K562 (cell line): ENCODE data around the gene MRPS15. TPM values are rescaled to one million over a fixed set of nuclear protein-coding genes. Genes with fewer than 3 reads are reported as not detected.

ENCODE experiments used
- CCNT2 ChIP-seq: IDR thresholded peaks from 2 replicates; pipeline ENCODE4 v1.6.1; 2011; ENCODE audit warnings: borderline replicate concordance, low read depth, mild to moderate bottlenecking, moderate library complexity, mixed read lengths, low read length; ENCODE audit not compliant: insufficient read length; ENCODE audit errors: extremely low read depth
- EHMT2 ChIP-seq: fragments of 450-650 bp; IDR thresholded peaks from 2 replicates; pipeline ENCODE4 v1.6.1; 2018; ENCODE audit warnings: antibody characterized with exemption
- HNRNPLL ChIP-seq: fragments of 200-400 bp; formaldehyde crosslinking; IDR thresholded peaks from 2 replicates; pipeline ENCODE4 v1.6.1; 2017; ENCODE audit warnings: low read length, low read depth, mild to moderate bottlenecking; ENCODE audit not compliant: poor library complexity, severe bottlenecking
- MCM7 ChIP-seq, 2 experiments: fragments of 450-650 bp; IDR thresholded peaks; 2 replicates each; pipeline ENCODE4 v1.6.1; 2016 to 2018
- SIX5 ChIP-seq, 2 experiments: IDR thresholded peaks; 2 replicates each; pipeline ENCODE4 v1.6.1; 2011; ENCODE audit warnings: low read length in 2 of 2, borderline replicate concordance in 1 of 2, low read depth in 1 of 2, mild to moderate bottlenecking in 1 of 2, moderate library complexity in 1 of 2; ENCODE audit not compliant: insufficient read depth in 1 of 2
- ZNF217 ChIP-seq: sonication (generic); formaldehyde crosslinking; IDR thresholded peaks from 2 replicates; pipeline ENCODE4 v1.8.0; 2022; ENCODE audit warnings: mild to moderate bottlenecking, missing genetic modification reagents
- ZNF764 ChIP-seq: fragments of 250-450 bp; sonication (Bioruptor Pico); IDR thresholded peaks from 2 replicates; pipeline ENCODE4 v1.4.0; 2020; ENCODE audit warnings: low read depth, mild to moderate bottlenecking, moderate library complexity
- polyA plus RNA-seq, 8 experiments: library from polyadenylated mRNA; depleted of rRNA in 4 of 8; stranded (reverse) in 5 of 8; unstranded in 3 of 8; fragments of >200 nt; fragmentation: Nextera tagmentation in 2 of 8; fragmentation: Illumina TruSeq in 1 of 8; extraction: Ambion mirVana in 2 of 8; extraction: Trizol in 1 of 8; gene quantifications; 2 replicates each; pipeline versions ENCODE4 v1.2.1 to v1.2.3, GENCODE V29; 2011 to 2014; ENCODE audit warnings: inconsistent platforms in 1 of 8, missing spikeins in 1 of 8
- total RNA-seq, 7 experiments: library from RNA; depleted of rRNA in 6 of 7; stranded (reverse); fragments of >200 nt in 6 of 7; fragmentation: Illumina TruSeq in 2 of 7; extraction: Trizol in 2 of 7; gene quantifications; 2 replicates each; pipeline versions ENCODE4 v1.2.1 to v1.2.3, GENCODE V29; 2011 to 2021; ENCODE audit warnings: low replicate concordance in 1 of 7
- TF ChIP-seq, protein P1 (sequence below): fragments of 250-450 bp; sonication (Bioruptor Pico); IDR thresholded peaks from 2 replicates; pipeline ENCODE4 v1.9.0; 2021; ENCODE audit warnings: mild to moderate bottlenecking, inconsistent platforms
- TF ChIP-seq, protein P2 (sequence below): sonication (generic); formaldehyde crosslinking; IDR thresholded peaks from 2 replicates; pipeline ENCODE4 v1.8.0; 2023; ENCODE audit warnings: mild to moderate bottlenecking, missing genetic modification reagents
- TF ChIP-seq, protein P3 (sequence below): fragments of 250-450 bp; sonication (Bioruptor Pico); IDR thresholded peaks from 2 replicates; pipeline ENCODE4 v1.4.0; 2020
- TF ChIP-seq, protein P4 (sequence below): sonication (generic); formaldehyde crosslinking; IDR thresholded peaks from 2 replicates; pipeline ENCODE4 v1.8.0; 2022; ENCODE audit warnings: mild to moderate bottlenecking, missing genetic modification reagents
- TF ChIP-seq, protein P5 (sequence below): fragments of 250-450 bp; sonication (Bioruptor Pico); IDR thresholded peaks from 2 replicates; pipeline ENCODE4 v1.5.0; 2021
- TF ChIP-seq, protein P6 (sequence below): IDR thresholded peaks from 2 replicates; pipeline ENCODE4 v1.6.1; 2014; ENCODE audit warnings: antibody characterized with exemption

The MRPS15 gene
- total and polyA plus RNA-seq, 9 of the 15 experiments (the other 6 are each of a cell fraction or from before 2014, with no cell fraction given): 62.9 to 286 (median 149) TPM

DNA sequence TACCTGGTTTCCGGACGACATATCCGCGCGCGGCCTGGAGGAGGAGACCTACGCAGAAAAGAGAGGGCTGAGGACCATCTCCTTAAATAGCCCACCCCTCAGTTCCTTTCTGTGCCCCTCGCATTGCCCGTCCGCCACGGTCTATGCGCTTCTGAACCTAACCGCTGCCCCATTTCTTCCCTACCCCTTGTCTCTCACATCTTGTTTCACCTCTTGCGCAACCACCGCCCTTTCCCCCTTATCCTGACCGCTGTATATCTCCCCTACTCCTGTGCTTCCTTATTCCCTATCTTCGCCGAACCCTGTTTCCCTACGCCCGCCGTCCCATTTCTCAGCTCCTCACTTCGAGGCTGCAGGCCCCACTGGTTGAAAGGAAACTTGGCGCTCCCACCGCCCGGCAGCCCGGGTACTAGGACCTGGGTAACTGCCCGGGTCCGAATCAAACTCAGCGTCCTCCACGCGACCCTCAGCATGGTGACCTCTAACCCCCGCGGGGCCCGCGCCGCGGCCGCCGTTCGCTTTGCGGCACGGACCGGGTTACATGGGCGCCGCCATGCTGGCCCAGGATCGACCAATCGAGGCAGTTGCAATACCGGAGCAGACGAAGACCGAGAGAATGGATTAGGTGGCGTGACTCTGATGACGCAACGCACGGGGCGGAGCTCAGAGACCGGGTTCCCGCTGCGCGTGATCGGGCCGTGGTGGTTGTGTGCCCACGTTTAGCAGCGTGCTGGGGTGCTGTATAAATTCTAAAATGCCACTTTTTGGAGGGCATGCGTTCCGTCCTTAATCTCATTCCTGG is at the start of gene MRPS15 (continued):
- TF ChIP-seq, protein P1, sequence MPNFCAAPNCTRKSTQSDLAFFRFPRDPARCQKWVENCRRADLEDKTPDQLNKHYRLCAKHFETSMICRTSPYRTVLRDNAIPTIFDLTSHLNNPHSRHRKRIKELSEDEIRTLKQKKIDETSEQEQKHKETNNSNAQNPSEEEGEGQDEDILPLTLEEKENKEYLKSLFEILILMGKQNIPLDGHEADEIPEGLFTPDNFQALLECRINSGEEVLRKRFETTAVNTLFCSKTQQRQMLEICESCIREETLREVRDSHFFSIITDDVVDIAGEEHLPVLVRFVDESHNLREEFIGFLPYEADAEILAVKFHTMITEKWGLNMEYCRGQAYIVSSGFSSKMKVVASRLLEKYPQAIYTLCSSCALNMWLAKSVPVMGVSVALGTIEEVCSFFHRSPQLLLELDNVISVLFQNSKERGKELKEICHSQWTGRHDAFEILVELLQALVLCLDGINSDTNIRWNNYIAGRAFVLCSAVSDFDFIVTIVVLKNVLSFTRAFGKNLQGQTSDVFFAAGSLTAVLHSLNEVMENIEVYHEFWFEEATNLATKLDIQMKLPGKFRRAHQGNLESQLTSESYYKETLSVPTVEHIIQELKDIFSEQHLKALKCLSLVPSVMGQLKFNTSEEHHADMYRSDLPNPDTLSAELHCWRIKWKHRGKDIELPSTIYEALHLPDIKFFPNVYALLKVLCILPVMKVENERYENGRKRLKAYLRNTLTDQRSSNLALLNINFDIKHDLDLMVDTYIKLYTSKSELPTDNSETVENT (CRISPR knock-in tag): no peak; the same call in 1 of the 2 replicates
- TF ChIP-seq, protein P2, sequence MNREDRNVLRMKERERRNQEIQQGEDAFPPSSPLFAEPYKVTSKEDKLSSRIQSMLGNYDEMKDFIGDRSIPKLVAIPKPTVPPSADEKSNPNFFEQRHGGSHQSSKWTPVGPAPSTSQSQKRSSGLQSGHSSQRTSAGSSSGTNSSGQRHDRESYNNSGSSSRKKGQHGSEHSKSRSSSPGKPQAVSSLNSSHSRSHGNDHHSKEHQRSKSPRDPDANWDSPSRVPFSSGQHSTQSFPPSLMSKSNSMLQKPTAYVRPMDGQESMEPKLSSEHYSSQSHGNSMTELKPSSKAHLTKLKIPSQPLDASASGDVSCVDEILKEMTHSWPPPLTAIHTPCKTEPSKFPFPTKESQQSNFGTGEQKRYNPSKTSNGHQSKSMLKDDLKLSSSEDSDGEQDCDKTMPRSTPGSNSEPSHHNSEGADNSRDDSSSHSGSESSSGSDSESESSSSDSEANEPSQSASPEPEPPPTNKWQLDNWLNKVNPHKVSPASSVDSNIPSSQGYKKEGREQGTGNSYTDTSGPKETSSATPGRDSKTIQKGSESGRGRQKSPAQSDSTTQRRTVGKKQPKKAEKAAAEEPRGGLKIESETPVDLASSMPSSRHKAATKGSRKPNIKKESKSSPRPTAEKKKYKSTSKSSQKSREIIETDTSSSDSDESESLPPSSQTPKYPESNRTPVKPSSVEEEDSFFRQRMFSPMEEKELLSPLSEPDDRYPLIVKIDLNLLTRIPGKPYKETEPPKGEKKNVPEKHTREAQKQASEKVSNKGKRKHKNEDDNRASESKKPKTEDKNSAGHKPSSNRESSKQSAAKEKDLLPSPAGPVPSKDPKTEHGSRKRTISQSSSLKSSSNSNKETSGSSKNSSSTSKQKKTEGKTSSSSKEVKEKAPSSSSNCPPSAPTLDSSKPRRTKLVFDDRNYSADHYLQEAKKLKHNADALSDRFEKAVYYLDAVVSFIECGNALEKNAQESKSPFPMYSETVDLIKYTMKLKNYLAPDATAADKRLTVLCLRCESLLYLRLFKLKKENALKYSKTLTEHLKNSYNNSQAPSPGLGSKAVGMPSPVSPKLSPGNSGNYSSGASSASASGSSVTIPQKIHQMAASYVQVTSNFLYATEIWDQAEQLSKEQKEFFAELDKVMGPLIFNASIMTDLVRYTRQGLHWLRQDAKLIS: peak; percentile 93
- TF ChIP-seq, protein P3, sequence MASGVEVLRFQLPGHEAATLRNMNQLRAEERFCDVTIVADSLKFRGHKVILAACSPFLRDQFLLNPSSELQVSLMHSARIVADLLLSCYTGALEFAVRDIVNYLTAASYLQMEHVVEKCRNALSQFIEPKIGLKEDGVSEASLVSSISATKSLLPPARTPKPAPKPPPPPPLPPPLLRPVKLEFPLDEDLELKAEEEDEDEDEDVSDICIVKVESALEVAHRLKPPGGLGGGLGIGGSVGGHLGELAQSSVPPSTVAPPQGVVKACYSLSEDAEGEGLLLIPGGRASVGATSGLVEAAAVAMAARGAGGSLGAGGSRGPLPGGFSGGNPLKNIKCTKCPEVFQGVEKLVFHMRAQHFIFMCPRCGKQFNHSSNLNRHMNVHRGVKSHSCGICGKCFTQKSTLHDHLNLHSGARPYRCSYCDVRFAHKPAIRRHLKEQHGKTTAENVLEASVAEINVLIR (CRISPR knock-in tag): peak; percentile 88
- TF ChIP-seq, protein P4, sequence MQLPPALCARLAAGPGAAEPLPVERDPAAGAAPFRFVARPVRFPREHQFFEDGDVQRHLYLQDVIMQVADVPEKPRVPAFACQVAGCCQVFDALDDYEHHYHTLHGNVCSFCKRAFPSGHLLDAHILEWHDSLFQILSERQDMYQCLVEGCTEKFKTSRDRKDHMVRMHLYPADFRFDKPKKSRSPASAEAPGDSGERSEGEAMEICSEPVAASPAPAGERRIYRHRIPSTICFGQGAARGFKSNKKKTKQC (CRISPR knock-in tag): peak; percentile 94
- TF ChIP-seq EHMT2 (peak; percentile 83), HNRNPLL (peak; percentile 72), MCM7 (IDR thresholded peaks at IDR 0.05) (no peak; a peak in 1 of 4 replicates), ZNF217 (CRISPR knock-in tag) (no peak), SIX5 (IDR thresholded peaks at IDR 0.05; ENCODE audit: borderline replicate concordance in 1 of 2, insufficient read depth in 1 of 2, low read depth in 1 of 2, low read length in 2 of 2) (peak; percentile 84 to 88; a peak in 3 of 4 replicates), ZNF764 (CRISPR knock-in tag) (no peak), CCNT2 (peak; percentile 93)
- TF ChIP-seq, protein P5, sequence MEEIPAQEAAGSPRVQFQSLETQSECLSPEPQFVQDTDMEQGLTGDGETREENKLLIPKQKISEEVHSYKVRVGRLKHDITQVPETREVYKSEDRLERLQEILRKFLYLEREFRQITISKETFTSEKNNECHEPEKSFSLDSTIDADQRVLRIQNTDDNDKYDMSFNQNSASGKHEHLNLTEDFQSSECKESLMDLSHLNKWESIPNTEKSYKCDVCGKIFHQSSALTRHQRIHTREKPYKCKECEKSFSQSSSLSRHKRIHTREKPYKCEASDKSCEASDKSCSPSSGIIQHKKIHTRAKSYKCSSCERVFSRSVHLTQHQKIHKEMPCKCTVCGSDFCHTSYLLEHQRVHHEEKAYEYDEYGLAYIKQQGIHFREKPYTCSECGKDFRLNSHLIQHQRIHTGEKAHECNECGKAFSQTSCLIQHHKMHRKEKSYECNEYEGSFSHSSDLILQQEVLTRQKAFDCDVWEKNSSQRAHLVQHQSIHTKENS (CRISPR knock-in tag): no peak
- TF ChIP-seq, protein P6, sequence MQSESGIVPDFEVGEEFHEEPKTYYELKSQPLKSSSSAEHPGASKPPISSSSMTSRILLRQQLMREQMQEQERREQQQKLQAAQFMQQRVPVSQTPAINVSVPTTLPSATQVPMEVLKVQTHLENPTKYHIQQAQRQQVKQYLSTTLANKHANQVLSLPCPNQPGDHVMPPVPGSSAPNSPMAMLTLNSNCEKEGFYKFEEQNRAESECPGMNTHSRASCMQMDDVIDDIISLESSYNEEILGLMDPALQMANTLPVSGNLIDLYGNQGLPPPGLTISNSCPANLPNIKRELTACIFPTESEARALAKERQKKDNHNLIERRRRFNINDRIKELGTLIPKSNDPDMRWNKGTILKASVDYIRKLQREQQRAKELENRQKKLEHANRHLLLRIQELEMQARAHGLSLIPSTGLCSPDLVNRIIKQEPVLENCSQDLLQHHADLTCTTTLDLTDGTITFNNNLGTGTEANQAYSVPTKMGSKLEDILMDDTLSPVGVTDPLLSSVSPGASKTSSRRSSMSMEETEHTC: peak; percentile 100
